GM18858 (cell line): ENCODE measurements around the gene JAK3.

Experiments used
- ATAC-seq: cut with Tn5 transposase; IDR thresholded peaks from one replicate; pipeline ENCODE4 v1.9.1; 2021; ENCODE audit not compliant: unreplicated experiment

The JAK3 gene

GRCh38 chr19:17841810-17842662 lies 5.7 kb downstream of the JAK3 start:
- no peak for ATAC-seq

GRCh38 chr19:17841371-17841809 lies 6.4 kb downstream of the JAK3 start:
- ATAC-seq = no peak

DNA sequence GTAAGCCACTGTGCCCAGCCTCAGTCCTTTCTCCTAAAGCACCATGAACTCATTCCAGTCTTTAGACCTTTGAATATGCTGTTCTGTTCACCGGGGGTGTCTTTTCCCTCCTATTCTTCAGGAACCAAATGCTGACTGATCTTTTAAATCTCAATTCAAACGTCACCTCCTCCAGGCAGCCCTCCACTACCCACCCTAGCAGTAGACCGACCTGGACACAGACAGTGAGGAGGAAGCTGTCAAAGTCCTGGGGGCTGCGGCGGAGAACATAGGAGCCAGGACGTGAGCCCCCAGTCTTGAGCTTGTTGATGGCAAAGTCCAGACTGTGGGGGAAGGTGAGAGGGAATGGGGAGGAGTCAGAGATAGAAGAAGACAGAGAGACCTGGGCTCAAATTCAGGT lies 7.8 kb downstream of the JAK3 start:
- no peak for ATAC-seq

DNA sequence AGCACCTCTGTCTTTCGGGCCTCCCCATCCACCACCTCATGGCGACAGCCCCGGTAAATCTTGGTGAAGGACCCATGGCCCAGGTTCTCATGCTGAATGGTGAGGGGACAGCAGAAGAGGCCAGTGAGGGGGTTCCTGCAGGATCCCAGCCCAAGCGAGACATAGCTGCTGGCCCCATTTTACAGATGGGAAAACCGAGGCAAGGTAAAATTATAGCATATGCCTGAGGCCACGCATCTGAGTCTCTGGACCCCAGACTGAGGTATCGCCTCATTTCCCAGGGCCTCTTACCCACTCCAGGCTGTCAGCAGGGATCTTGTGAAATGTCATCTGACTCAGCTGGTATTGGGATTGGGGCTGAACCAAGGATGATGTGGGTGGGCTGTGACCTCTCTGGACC lies 9.8 kb downstream of the JAK3 start:
- no peak for ATAC-seq

DNA sequence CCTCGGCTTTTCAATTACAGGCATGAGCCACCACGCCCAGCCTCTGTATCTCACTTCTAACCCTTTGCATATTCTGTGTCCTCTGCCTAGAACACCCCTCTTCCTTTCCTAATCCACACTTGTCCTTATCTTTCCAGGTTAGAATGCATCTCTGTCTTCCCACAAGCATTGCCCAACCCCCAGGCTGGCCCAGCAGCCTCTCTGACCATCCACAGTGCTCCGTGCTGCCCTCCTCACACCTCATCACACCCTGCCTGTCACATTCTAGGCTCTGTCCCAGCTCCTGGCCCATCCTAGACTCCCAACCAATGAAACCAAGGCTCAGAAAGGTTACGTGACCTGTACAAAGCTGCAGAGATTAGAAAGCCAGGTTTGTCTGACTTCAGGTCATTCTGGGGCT lies 11.3 kb downstream of the JAK3 start:
- no peak for ATAC-seq

GRCh38 chr19:17835182-17836006 lies 12.4 kb downstream of the JAK3 start:
- no peak for ATAC-seq

DNA sequence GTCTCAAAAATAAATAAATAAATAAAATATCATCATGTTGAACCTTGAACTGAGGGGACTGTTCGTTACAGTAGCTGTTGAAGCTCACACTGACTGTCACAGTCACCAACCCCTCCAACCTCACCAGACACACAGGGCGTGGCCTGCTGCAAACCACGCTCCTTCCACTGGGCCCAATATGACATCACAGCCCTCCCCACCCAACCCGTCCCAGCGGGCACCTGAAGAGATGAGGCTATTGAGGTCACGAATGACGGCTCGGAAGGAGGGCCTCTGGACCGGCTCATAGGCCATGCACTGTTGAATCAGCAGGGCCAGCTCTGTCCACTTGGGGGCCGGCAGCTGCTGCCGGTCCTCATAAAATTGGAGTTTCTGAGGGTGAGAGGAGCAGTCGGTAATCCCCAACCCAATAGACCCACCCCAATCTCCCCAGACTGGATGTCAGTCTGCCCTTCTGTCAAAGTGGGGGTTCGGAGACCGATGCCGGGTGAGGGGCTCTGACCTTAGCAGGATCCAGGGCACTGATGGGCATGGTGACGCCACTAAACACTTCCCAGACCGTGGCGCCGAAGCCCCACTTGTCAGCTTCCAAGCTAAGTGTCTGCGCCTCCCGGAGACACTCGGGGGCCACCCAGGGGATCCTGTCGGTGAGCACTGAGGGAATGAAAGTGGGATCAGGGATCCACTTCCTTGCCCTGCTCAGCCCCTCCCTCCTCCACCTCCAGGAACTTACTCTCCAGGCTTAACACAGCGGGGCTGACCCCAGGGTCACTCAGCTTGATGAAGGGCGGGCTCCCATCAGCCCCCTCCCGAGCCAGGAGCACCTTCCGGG lies 13.2 kb downstream of the JAK3 start:
- no peak for ATAC-seq

DNA sequence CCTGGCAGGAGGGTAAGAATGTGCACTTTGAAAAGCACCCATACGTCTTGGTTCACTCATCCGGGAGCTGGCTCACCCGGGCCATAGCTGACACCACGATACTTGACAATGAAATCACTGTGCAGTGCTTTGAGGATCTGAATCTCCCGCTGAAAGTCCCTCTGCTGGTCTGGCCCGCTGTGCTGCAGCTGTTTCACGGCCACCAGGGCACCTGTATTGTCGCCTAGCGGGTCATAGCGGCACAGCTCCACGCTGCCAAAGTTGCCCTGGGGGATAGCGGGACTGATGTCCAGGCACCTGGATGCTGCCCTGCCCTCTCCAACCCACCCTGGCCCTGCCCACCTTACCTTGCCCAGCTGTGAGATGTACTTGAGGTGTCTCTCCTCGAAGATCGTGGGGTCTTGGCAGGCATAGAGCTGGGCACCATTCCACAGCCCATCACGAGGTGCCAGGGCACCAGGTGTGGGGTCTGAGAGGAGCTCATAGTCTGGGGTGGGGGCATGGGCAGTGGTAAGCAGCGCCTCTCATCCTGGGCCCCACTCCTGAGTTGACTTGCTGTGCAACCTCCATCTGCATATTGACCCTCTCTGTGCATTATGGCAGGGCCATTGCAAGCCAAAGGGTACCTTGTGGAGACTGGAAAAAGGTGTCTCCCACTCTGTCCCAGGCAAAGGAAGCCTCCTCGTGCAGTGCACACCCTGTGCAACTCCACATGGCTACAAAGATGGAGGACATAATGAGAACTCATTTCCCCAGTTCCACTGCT lies 15.2 kb downstream of the JAK3 start:
- no peak for ATAC-seq

GRCh38 chr19:17831419-17831888 lies 16.3 kb downstream of the JAK3 start:
- ATAC-seq = no peak

GRCh38 chr19:17830567-17831418 lies 17.0 kb downstream of the JAK3 start:
- ATAC-seq = no peak

- no peak for ATAC-seq
Observed at GRCh38 chr19:17829855-17830566, 17.8 kb downstream of the JAK3 start.

GRCh38 chr19:17826508-17827056 lies 21.2 kb downstream of the JAK3 start:
- ATAC-seq = no peak

DNA sequence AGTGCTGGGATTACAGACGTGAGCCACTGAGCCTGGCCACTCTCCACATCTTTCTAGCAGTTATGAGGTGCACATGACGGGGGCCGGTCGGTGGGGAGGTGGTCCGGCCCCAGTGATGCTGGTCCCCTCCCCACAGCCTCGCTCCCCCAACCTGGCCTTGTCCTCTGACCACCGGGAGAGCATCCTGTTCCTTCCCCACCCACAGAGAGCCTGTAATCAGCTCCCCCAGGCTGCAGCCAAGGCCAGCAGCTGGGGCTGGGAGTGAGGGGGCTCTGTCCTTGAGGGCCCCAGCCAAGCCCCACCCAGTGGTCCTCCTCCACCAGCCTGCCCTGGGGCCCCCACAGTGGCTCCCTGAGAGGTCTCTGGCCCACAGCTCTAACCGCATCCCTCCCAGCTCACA lies 23.4 kb downstream of the JAK3 start:
- ATAC-seq = no peak

- no peak for ATAC-seq
Observed at GRCh38 chr19:17821190-17821589, 26.6 kb downstream of the JAK3 start, which contains the start of gene INSL3. Gene INSL3 (minus strand): TSS chr19:17821519. CDS start chr19:17821506, 13 bp downstream.

DNA sequence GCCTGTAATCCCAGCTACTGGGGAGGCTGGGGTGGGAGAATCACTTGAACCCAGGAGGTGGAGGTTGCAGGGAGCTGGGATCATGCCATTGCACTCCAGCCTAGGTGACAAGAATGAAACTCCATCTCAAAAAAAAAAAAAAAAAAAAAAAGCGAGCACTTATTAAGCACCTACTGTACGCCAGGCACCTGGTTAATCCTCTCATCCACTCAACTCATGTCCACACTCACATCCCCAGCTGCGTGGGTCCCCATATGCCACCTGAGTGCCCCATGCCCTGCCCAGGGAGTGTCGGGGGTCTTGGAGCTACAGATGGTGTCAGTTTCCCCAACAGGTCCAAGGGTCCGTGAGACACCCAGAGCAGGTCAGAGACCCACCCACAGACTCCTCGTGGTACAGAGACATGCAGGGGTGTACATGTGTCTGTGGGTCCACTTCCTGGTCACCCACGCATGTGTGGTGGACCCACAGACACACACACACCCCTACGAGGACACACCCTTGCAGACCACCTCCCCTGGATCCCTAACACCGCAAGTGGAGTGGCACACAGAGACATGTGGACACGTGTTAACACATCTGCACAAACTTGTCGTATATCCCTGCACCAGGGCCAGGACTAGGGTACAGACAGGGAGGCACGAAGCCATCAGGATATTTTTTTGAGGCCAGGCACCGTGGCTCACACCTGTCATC lies 30.0 kb downstream of the JAK3 start:
- no peak for ATAC-seq

GRCh38 chr19:17812099-17812498 lies 35.7 kb downstream of the JAK3 start:
- no peak for ATAC-seq

DNA sequence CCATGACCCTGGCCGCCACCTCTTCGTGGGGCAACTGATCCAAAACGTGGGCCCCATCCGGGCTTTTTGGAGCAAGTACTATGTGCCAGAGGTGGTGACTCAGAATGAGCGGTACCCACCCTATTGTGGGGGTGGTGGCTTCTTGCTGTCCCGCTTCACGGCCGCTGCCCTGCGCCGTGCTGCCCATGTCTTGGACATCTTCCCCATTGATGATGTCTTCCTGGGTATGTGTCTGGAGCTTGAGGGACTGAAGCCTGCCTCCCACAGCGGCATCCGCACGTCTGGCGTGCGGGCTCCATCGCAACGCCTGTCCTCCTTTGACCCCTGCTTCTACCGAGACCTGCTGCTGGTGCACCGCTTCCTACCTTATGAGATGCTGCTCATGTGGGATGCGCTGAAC lies 36.1 kb downstream of the JAK3 start:
- ATAC-seq = no peak

DNA sequence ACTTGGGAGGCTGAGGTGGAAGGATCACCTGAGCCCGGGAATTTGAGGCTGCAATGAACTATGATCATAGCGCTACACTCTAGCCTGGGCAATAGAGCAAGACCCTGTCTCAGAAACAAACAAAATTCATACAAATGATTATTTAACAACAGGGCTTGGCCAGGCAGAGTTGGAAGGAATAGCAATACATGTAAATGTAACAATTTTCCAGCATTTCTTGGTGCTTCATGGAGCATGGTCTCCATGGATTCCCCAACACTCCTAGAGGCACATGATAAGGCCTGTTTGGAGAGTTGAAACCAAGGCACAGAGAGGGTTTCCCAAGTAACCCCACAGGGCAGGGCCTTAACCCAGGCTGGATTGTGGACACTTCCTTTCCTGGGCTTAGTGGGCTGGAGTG lies 36.7 kb downstream of the JAK3 start:
- ATAC-seq = no peak
